ENCODE results near the gene THPO.
A peak's percentile ranks its signal among the peaks of the same experiment; 100 is the strongest.

THPO gene

DNA sequence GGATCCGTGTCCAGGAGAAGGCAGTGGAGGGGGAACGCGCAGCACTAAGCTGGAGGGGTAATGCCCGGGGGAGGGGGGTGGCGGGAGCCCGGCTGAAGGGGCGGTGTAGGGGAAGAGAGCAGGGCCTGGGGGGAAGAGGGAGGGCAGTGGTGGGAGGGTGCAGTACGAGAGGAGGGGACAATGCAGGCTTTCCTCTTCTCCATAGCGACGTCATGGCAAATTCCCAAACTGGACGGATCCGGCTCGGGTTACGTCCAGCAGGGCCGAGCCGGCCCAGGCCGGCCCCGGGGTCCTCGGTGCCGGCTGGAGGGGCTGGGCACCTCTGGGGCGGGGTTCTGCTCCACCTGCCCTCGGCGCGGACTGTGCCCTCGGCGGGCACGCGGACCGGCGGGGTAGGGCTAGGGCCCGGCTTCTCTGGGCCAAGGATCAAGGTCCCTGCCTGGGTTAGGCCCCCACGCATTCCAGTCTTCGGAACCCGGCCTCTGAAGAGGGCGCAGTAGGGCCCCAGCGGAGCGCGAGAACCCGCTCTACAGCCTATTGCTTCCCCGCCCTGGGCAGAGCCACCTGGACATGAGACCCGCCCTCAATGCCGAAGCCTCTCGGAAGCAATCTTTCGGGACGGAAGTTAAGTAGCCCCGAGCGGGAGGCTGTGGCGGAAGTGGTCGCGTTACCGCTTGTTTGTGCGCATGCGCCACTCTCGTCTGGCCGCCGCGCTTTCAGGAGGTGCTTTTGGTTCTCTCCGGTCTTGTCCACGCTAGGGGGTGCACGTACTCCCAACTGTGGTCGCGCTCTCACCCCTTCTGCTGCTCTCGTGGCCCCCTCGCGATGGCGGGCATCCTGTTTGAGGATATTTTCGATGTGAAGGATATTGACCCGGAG is 15.1 kb downstream of the THPO start:
- peaks cover 50% of the 10 kb centered on the region for H3K36me3 Mint-ChIP-seq (ENCODE audit: low read depth)
- intact Hi-C loops (cut with micrococcal nuclease): loop anchor here (2.0 kb wide), 2 partner anchors 64 to 162 kb away; partner anchors contain the start of gene PSMD2

DNA sequence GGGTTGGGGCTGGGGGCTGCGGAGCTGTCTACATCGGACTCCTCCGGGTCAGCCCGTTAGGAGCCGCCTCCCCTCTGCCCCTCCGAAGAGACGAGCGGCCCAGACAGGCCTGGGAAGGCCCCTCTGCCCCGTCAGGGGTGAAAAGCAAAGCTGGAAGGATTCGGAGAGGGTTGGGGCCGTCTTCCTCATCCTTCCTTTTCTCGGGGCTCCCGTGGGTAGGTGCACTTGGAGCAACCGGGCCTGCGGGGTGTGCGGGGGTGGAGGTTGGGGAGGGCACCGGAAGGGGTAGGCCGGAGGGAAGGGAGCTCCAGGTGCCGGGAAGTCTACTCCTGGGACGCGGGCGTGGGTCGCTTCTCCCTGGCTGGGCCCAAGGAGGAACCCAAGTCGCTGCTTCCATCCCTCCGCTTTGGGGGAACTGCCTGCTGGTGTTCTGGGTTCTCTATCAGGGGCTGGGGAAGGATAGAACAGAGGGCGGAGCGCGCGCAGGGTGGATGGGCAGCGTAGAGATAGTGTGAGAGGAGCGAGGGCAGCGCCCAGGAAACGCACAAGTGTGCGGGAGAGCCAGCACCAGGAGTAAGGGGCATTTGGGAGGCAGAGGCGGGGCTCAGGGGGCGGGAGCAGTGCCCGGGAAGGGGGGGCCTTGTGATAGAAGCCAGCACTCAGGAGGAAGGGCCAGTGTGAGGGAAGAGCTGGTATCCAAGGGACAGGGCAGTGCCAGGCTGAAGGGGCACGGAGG is 15.9 kb downstream of the THPO start:
- peaks cover 42% of the 10 kb centered on the region for H3K36me3 Mint-ChIP-seq (ENCODE audit: low read depth)
- intact Hi-C loops (cut with micrococcal nuclease): loop anchor here (2.0 kb wide), 2 partner anchors 63 to 163 kb away; partner anchors contain the start of gene PSMD2
- H3K4me1 Mint-ChIP-seq (ENCODE audit: low read depth): peaks cover 42% of the 10 kb centered on the region

More for the DNA sequence above, 15.1 kb downstream of the THPO start:
- H3K27me3 Mint-ChIP-seq: peaks cover 21% of the 10 kb centered on the region
- no peaks in the 10 kb centered on the region for H3K9me3 Mint-ChIP-seq
- H3K4me3 Mint-ChIP-seq: peak overlapping the region; percentile 86
- H3K4me1 Mint-ChIP-seq (ENCODE audit: low read depth): peaks cover 42% of the 10 kb centered on the region
- H3K27ac Mint-ChIP-seq: peak overlapping the region; percentile 90

DNA sequence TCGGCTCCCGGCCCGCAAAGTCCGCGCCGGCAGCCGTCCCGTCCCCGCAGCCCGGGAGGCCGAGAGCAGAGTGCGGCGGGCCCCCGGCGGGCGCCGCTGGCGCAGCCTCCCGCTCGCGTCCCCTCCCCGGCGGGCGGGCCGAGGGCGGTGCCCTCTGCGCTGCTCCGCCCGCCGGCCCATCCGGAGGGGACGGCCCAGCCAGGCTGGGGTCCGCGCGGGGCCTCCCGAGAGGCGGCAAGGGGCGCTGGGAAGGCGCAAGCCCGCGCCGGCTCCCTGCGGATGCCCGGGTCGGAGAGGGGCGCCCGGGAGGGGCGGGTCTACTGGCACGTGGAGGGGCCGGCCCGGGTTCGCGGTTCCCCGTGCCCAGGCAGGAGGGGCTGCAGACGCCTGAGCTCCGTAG is 16.5 kb downstream of the THPO start, which contains the start of the genes CLCN2 and POLR2H:
CLCN2 (minus strand) TSS at position 74 of the 400 bp plus-strand sequence. CDS start 126 bp downstream, outside the sequence.
POLR2H (plus strand) TSS at position 179 of the 400 bp plus-strand sequence. CDS start 1,783 bp downstream, outside the sequence.
- peak within 1 kb of the TSS; percentile 90 for H3K27ac Mint-ChIP-seq
- H3K4me1 Mint-ChIP-seq (ENCODE audit: low read depth): peaks cover 37% of the 10 kb centered on the region
- H3K9me3 Mint-ChIP-seq: no peaks in the 10 kb centered on the region
- H3K36me3 Mint-ChIP-seq (ENCODE audit: low read depth): peaks cover 36% of the 10 kb centered on the region
- peaks cover 21% of the 10 kb centered on the region for H3K27me3 Mint-ChIP-seq
- intact Hi-C loops (cut with micrococcal nuclease): no loop called here
- peak within 1 kb of the TSS; percentile 86 for H3K4me3 Mint-ChIP-seq

More for the DNA sequence above, 15.9 kb downstream of the THPO start:
- H3K27me3 Mint-ChIP-seq: peaks cover 21% of the 10 kb centered on the region
- peak overlapping the region; percentile 86 for H3K4me3 Mint-ChIP-seq
- peak overlapping the region; percentile 90 for H3K27ac Mint-ChIP-seq
- H3K9me3 Mint-ChIP-seq: no peaks in the 10 kb centered on the region

DNA sequence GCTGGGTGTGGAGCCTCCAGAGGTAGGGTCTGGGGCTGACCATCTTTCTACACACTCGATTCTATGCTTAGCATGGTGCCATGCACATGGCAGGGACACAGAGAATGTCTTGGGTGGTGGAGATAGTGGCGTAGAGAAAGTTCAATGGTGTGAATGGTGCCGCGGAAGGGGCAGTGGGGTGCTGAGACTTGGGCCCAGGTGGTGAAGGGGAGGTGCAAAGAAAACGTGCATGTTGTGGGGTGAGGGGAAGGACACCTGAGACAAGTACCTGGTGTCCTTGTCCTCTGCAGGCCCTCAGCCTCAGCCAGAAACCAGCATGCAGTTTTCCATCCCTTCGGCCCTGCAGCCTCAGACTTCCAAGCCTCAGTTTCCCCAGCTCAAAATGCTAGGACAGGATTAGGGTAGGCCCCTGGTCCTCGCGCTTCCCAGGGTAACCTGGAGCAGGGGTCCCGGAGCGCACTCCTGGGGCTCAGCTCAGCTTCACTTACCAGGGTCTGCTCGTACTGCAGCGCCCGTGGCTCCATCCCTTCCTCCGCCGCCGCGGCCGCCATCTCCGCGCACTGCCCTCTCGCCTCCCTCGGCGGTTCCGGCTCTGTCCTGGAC is 17.0 kb downstream of the THPO start:
- Mint-ChIP-seq H3K27ac (no peak overlapping the region), H3K36me3 (ENCODE audit: low read depth) (peaks cover 31% of the 10 kb centered on the region), H3K27me3 (peaks cover 21% of the 10 kb centered on the region), H3K4me1 (ENCODE audit: low read depth) (peaks cover 37% of the 10 kb centered on the region), H3K9me3 (no peaks in the 10 kb centered on the region), H3K4me3 (peak overlapping the region; percentile 86)
- intact Hi-C loops (cut with micrococcal nuclease): no loop called here

GRCh38 chr3:184360070-184360928 is 17.7 kb downstream of the THPO start:
- peak overlapping the region; percentile 1 for H3K27ac Mint-ChIP-seq
- peaks cover 35% of the 10 kb centered on the region for H3K4me1 Mint-ChIP-seq (ENCODE audit: low read depth)
- peak overlapping the region; percentile 86 for H3K4me3 Mint-ChIP-seq

GRCh38 chr3:184359610-184360009 is 18.4 kb downstream of the THPO start:
- Mint-ChIP-seq H3K9me3 (no peaks in the 10 kb centered on the region), H3K27ac (peak overlapping the region; percentile 1), H3K4me1 (ENCODE audit: low read depth) (peaks cover 34% of the 10 kb centered on the region), H3K36me3 (ENCODE audit: low read depth) (peaks cover 17% of the 10 kb centered on the region), H3K4me3 (no peak overlapping the region), H3K27me3 (peaks cover 21% of the 10 kb centered on the region)
- intact Hi-C loops (cut with micrococcal nuclease): no loop called here

More at GRCh38 chr3:184360070-184360928, 17.7 kb downstream of the THPO start:
- peaks cover 21% of the 10 kb centered on the region for H3K27me3 Mint-ChIP-seq
- no peaks in the 10 kb centered on the region for H3K9me3 Mint-ChIP-seq
- peaks cover 24% of the 10 kb centered on the region for H3K36me3 Mint-ChIP-seq (ENCODE audit: low read depth)
- intact Hi-C loops (cut with micrococcal nuclease): no loop called here

DNA sequence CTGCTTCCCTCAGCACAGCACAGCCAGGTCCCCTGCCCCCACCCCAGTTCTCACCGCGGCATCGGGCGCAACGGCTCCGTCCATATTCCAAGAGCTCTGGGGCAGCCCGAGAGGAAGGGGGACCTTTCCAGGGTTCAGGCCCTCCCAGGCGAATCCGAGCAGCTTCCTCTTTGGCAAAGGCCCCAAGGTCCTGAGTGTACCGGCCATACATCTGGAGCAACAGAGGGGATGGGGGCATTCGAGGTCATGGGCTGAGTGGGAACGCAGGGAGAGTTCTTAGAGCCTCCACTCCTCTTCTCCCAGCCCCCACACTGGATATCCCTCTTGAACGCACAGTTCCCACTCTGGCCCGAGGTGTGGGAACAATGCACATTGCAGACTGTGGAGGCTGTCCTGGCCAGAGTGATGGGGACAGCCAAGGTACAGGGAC is 19.1 kb downstream of the THPO start:
- no peak overlapping the region for H3K27ac Mint-ChIP-seq
- H3K4me3 Mint-ChIP-seq: no peak overlapping the region
- intact Hi-C loops (cut with micrococcal nuclease): no loop called here
- peaks cover 36% of the 10 kb centered on the region for H3K4me1 Mint-ChIP-seq (ENCODE audit: low read depth)
- peaks cover 21% of the 10 kb centered on the region for H3K27me3 Mint-ChIP-seq
- no peaks in the 10 kb centered on the region for H3K9me3 Mint-ChIP-seq
- peaks cover 14% of the 10 kb centered on the region for H3K36me3 Mint-ChIP-seq (ENCODE audit: low read depth)

DNA sequence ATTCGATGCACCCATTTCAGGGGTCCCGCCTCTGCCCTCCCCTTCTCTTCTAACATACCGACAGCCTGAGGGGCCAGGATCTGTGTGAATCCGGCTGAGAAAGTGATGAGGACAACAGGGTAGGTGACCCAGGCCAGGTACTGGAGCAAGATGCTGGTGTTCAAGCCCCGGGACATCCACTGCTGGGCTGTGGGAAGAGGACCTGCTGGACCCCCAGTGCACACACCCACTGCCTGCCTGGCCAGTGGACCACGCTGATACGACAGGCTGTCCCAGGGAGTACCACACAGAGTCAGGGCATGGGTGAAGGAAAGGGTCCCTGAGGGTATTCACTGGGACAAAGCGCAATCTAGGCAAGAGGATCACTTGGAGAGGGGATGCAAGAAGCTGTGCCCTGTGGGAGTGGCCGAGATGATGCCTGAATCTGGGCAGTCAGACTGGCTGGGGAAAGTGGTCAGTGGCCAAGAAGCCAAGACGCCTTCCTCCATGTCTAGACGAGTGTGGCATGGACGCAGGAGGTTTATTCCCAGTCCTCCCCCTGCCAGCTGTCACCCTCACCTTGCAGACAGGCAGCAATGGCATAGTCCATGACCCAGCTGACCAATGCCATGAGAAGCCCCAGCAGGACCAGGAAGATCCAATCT is 19.8 kb downstream of the THPO start:
- Mint-ChIP-seq H3K4me1 (ENCODE audit: low read depth) (peaks cover 30% of the 10 kb centered on the region), H3K4me3 (no peak overlapping the region), H3K36me3 (ENCODE audit: low read depth) (peaks cover 9% of the 10 kb centered on the region), H3K27me3 (peaks cover 21% of the 10 kb centered on the region), H3K9me3 (no peaks in the 10 kb centered on the region), H3K27ac (no peak overlapping the region)
- intact Hi-C loops (cut with micrococcal nuclease): no loop called here

DNA sequence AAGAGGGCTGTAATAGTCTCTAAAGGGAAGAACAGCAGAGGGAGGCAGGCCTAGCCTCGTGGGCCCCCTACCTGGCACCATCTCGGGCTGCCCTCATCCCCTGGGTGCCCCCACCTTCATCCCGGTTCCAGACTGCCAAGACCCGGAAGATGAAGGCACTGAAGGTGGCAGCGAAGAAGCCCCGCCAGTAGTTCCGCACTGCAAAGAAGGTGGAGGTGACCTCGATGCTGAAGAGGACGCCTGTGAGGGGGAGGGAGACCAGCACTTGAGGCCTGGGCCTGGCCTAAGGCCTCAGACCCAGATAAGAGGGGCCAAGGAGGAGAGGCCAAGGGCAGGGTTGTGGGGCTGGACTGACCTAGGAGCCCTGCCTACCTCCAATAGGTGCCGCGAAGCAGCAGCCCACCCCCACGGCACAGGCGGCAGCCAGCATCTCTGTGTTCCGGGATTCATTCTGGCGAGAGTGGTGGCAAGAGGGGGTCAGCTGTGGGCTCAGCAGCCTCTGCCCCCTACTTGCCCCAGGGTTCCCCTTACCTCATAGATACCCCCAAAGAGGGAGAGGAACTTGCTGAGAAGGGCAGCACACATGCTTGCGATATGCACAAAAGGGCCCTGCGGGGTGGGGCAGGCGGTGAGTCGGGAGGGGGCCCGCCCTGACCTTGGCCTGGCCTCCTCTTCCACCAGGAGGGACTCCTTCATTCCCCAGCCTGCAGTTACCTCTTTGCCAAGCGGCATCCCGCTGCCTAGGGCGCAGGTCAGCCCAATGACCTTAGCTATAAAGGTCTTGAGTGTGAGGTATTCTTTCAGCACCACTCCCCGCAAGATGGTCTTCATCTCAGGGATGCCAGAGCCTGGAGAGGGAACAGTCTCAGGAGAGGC is 20.5 kb downstream of the THPO start:
- intact Hi-C loops (cut with micrococcal nuclease): no loop called here
- no peak overlapping the region for H3K4me3 Mint-ChIP-seq
- H3K27me3 Mint-ChIP-seq: peaks cover 21% of the 10 kb centered on the region
- H3K4me1 Mint-ChIP-seq (ENCODE audit: low read depth): peaks cover 26% of the 10 kb centered on the region
- no peak overlapping the region for H3K27ac Mint-ChIP-seq
- H3K36me3 Mint-ChIP-seq (ENCODE audit: low read depth): peaks cover 8% of the 10 kb centered on the region
- no peaks in the 10 kb centered on the region for H3K9me3 Mint-ChIP-seq

- H3K36me3 Mint-ChIP-seq (ENCODE audit: low read depth): peaks cover 11% of the 10 kb centered on the region
- H3K9me3 Mint-ChIP-seq: no peaks in the 10 kb centered on the region
- peaks cover 14% of the 10 kb centered on the region for H3K27me3 Mint-ChIP-seq
Observed at GRCh38 chr3:184355261-184356040, 22.6 kb downstream of the THPO start.

DNA sequence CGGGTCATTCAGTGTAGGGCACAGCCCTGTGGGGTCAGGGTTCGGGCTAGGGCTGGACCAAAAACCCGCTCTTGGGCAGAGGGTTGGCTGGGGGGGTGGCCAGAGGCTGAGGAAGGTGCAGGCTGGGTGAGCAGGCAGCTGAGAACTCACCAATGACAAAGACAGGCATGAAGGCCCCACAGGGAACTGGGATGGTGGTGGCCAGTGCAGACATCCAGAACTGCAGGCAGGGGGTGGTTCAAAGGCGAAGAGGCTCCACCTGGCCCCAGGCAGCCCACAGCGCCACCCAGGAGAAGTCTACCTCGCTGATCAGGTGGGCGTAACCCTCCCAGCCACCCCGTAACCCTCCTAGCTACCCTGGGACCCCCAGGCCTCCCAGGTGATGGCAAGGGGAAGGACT is 23.3 kb downstream of the THPO start:
- no peaks in the 10 kb centered on the region for H3K9me3 Mint-ChIP-seq
- no peak overlapping the region for H3K4me3 Mint-ChIP-seq
- H3K27me3 Mint-ChIP-seq: peaks cover 8% of the 10 kb centered on the region
- peaks cover 6% of the 10 kb centered on the region for H3K4me1 Mint-ChIP-seq (ENCODE audit: low read depth)
- peaks cover 11% of the 10 kb centered on the region for H3K36me3 Mint-ChIP-seq (ENCODE audit: low read depth)
- intact Hi-C loops (cut with micrococcal nuclease): no loop called here
- no peak overlapping the region for H3K27ac Mint-ChIP-seq

More at GRCh38 chr3:184355261-184356040, 22.6 kb downstream of the THPO start:
- Mint-ChIP-seq H3K27ac (peak overlapping the region; percentile 32), H3K4me1 (ENCODE audit: low read depth) (peaks cover 13% of the 10 kb centered on the region), H3K4me3 (no peak overlapping the region)
- intact Hi-C loops (cut with micrococcal nuclease): no loop called here
